Stimulated activated naive B cell treated with anti-CD40 and anti-IgM and Interleukin-4, amounts not matched to agents 10 μg/mL and 1 μg/mL and 100 μg/mL, for 72 hours (primary cell): ENCODE measurements around the gene IFIT5.
A peak's percentile ranks its signal among the peaks of the same experiment; 100 is the strongest.
"Not testable (repeated sequence)": the region's sequence is repeated elsewhere in the genome, so short reads cannot be mapped to it uniquely, and the experiment has no call there.

ENCODE experiments used
- ATAC-seq, 2 donors: fragments of 150-1000 bp; cut with Tn5 transposase; replicated peaks; 2 replicates each; pipeline ENCODE4 v1.10.0; 2021; ENCODE audit warnings: moderate library complexity in 1 of 2
- DNase-seq: peaks from one replicate; pipeline ENCODE4 v3.0.0; 2021
- H3K27ac Mint-ChIP-seq: one replicate; pipeline ENCODE4 v1.8.0; 2022; ENCODE audit warnings: mild to moderate bottlenecking, mixed read lengths
- H3K27me3 Mint-ChIP-seq, 2 donors: one replicate each; pipeline ENCODE4 v1.8.0; 2022; ENCODE audit warnings: mixed read lengths in 2 of 2
- H3K36me3 Mint-ChIP-seq, 2 donors: one replicate each; pipeline ENCODE4 v1.8.0; 2022; ENCODE audit warnings: mixed read lengths in 2 of 2, mild to moderate bottlenecking in 1 of 2
- H3K4me1 Mint-ChIP-seq, 2 donors: one replicate each; pipeline ENCODE4 v1.8.0; 2022; ENCODE audit warnings: mixed read lengths in 2 of 2, mild to moderate bottlenecking in 1 of 2
- H3K4me3 Mint-ChIP-seq, 2 donors: one replicate each; pipeline ENCODE4 v1.8.0; 2022; ENCODE audit warnings: mild to moderate bottlenecking in 2 of 2, mixed read lengths in 2 of 2, moderate library complexity in 1 of 2
- H3K9me3 Mint-ChIP-seq, 2 donors: one replicate each; pipeline ENCODE4 v1.8.0; 2022; ENCODE audit warnings: mixed read lengths in 2 of 2, mild to moderate bottlenecking in 1 of 2

The IFIT5 gene

GRCh38 chr10:89407792-89408191, 6.6 kb upstream of the IFIT5 start:
- H3K4me1 Mint-ChIP-seq, DNase-seq, ATAC-seq, H3K9me3 Mint-ChIP-seq, H3K27me3 Mint-ChIP-seq, H3K27ac Mint-ChIP-seq, H3K4me3 Mint-ChIP-seq: not testable (repeated sequence)
- H3K36me3 Mint-ChIP-seq = peaks cover 1 to 24% of the 10 kb centered on the region in 2 donors

DNA sequence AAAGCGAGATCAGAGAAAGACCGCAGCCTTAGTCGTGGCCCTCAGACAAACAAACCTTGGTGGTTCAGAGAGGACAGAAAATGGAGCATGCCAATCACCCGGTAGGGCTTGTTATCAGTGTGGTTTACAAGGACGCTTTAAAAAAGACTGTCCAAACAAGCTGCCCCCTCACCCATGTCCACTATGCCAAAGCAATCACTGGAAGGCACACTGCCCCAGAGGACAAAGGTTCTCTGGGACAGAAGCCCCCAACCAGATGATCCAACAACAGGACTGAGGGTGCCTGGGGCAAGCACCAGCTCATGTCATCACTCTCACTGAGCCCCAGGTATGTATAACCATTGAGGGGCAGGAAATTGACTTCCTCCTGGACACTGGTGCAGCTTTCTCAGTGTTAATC, 5.1 kb upstream of the IFIT5 start:
- Mint-ChIP-seq H3K36me3 (peaks cover 1 to 24% of the 10 kb centered on the region in 2 donors), H3K4me1 (peaks cover 14% of the 10 kb centered on the region in 2 donors)
- ATAC-seq, H3K4me3 Mint-ChIP-seq, H3K27ac Mint-ChIP-seq, H3K9me3 Mint-ChIP-seq, DNase-seq, H3K27me3 Mint-ChIP-seq: not testable (repeated sequence)

- not testable (repeated sequence) for H3K4me3 Mint-ChIP-seq, DNase-seq, H3K9me3 Mint-ChIP-seq, H3K27ac Mint-ChIP-seq, H3K27me3 Mint-ChIP-seq, ATAC-seq
- Mint-ChIP-seq H3K36me3 (peaks cover 3 to 27% of the 10 kb centered on the region in 2 donors), H3K4me1 (peaks cover 14 to 19% of the 10 kb centered on the region in 2 donors)
These were observed 3.8 kb upstream of the IFIT5 start for GRCh38 chr10:89410551-89410950.

GRCh38 chr10:89411135-89411534, 3.2 kb upstream of the IFIT5 start:
- H3K9me3 Mint-ChIP-seq, DNase-seq, H3K27ac Mint-ChIP-seq, H3K4me3 Mint-ChIP-seq, ATAC-seq, H3K27me3 Mint-ChIP-seq: not testable (repeated sequence)
- Mint-ChIP-seq H3K4me1 (peaks cover 17 to 25% of the 10 kb centered on the region in 2 donors), H3K36me3 (peaks cover 2 to 23% of the 10 kb centered on the region in 2 donors)

- H3K27me3 Mint-ChIP-seq, H3K27ac Mint-ChIP-seq, H3K9me3 Mint-ChIP-seq, ATAC-seq, H3K4me3 Mint-ChIP-seq, DNase-seq: not testable (repeated sequence)
- Mint-ChIP-seq H3K36me3 (peaks cover 4 to 17% of the 10 kb centered on the region in 2 donors), H3K4me1 (peaks cover 23 to 33% of the 10 kb centered on the region in 2 donors)
These were observed 2.1 kb upstream of the IFIT5 start for GRCh38 chr10:89412276-89412675.

- Mint-ChIP-seq H3K27ac (peak overlapping the region; percentile 95), H3K4me3 (peak overlapping the region; percentile 87 to 89), H3K9me3 (peaks cover 0 to 3% of the 10 kb centered on the region in 2 donors), H3K27me3 (no peaks in the 10 kb centered on the region), H3K4me1 (peaks cover 29 to 44% of the 10 kb centered on the region in 2 donors), H3K36me3 (peaks cover 13 to 23% of the 10 kb centered on the region in 2 donors)
- ATAC-seq (no peak), DNase-seq (no peak)
These were observed 913 bp upstream of the IFIT5 start for GRCh38 chr10:89413398-89413912.

DNA sequence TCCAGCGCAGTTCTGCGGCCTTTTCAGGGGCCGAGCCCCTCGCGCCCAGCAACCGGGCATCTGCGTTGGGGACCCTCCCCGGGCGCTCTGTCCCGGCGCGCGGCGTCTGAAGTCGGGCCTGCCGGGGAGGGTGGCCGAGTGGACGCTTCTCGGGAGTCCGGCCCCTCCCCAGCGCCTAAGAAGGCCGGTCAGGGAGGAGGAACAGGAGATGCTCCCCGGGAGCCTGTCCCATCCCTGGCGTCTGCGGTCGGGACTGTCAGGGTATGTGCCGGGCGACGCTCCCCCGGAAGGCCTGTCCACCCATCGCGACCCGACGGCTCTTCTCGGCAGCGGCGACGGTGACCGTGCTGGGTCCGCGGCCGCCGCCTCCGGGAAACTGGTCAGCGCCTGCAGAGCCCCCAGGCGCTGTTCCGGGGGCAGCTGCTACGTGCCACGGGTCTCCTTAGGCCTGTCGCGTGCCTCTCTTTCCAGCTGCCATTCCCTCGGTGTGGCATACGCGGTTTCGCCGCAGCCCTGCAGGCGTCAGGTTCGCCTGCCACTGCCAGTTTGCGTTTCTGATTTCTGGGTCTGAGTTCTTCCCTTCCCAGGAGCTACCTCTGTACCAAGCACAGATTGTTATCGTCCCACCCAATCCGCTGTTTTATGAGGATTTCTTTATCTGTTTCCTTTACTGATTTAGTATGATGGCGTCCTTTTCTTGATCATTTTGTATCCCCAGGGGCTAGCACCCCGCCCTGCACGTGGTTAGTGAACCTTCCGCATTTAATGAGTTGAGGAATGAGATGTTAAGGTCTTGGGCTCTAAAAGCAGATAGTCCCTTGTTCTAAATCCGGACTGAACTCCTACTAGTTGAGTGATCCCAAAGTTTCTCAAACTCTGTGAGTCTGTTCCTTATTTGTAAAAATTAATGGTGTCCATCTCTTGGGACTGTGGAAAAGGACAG, 782 bp downstream of the IFIT5 start:
- Mint-ChIP-seq H3K9me3 (peaks cover 0 to 3% of the 10 kb centered on the region in 2 donors), H3K36me3 (peaks cover 13 to 23% of the 10 kb centered on the region in 2 donors), H3K27me3 (no peaks in the 10 kb centered on the region), H3K27ac (peak overlapping the region; percentile 95), H3K4me3 (peak overlapping the region; percentile 87 to 89), H3K4me1 (peaks cover 29 to 44% of the 10 kb centered on the region in 2 donors)
- DNase-seq (peak; percentile 49), ATAC-seq (peak; percentile 63 to 68)

- peaks cover 13 to 36% of the 10 kb centered on the region in 2 donors for H3K36me3 Mint-ChIP-seq
- no peak for ATAC-seq
- peaks cover 0 to 3% of the 10 kb centered on the region in 2 donors for H3K9me3 Mint-ChIP-seq
- H3K27ac Mint-ChIP-seq = peak overlapping the region; percentile 57
- peaks cover 24 to 37% of the 10 kb centered on the region in 2 donors for H3K4me1 Mint-ChIP-seq
- H3K4me3 Mint-ChIP-seq = peak overlapping the region; percentile 45 to 89
- H3K27me3 Mint-ChIP-seq = no peaks in the 10 kb centered on the region
- no peak for DNase-seq
These were observed 2.1 kb downstream of the IFIT5 start for GRCh38 chr10:89416465-89416864.

- H3K9me3 Mint-ChIP-seq = no peaks in the 10 kb centered on the region
- H3K27ac Mint-ChIP-seq = no peak overlapping the region
- H3K36me3 Mint-ChIP-seq = peaks cover 13 to 32% of the 10 kb centered on the region in 2 donors
- peaks cover 25 to 38% of the 10 kb centered on the region in 2 donors for H3K4me1 Mint-ChIP-seq
- DNase-seq = no peak
- no peak for ATAC-seq
- no peaks in the 10 kb centered on the region for H3K27me3 Mint-ChIP-seq
- H3K4me3 Mint-ChIP-seq = no peak overlapping the region
These were observed 5.2 kb downstream of the IFIT5 start for GRCh38 chr10:89419548-89419947.

- Mint-ChIP-seq H3K9me3 (no peaks in the 10 kb centered on the region), H3K4me1 (peaks cover 23 to 28% of the 10 kb centered on the region in 2 donors), H3K27ac (no peak overlapping the region), H3K27me3 (no peaks in the 10 kb centered on the region), H3K4me3 (no peak overlapping the region), H3K36me3 (peaks cover 11 to 28% of the 10 kb centered on the region in 2 donors)
- DNase-seq (no peak), ATAC-seq (no peak)
These were observed 6.7 kb downstream of the IFIT5 start for GRCh38 chr10:89421018-89421476.

GRCh38 chr10:89425000-89425399, 10.6 kb downstream of the IFIT5 start:
- H3K36me3 Mint-ChIP-seq = peaks cover 0 to 19% of the 10 kb centered on the region in 2 donors
- ATAC-seq (no peak), DNase-seq (no peak)
- H3K4me3 Mint-ChIP-seq = no peak overlapping the region
- H3K9me3 Mint-ChIP-seq = no peaks in the 10 kb centered on the region
- H3K4me1 Mint-ChIP-seq = peaks cover 10 to 12% of the 10 kb centered on the region in 2 donors
- no peak overlapping the region for H3K27ac Mint-ChIP-seq
- H3K27me3 Mint-ChIP-seq = no peaks in the 10 kb centered on the region

GRCh38 chr10:89426230-89426868, 12.0 kb downstream of the IFIT5 start:
- H3K4me3 Mint-ChIP-seq = no peak overlapping the region
- H3K27ac Mint-ChIP-seq = no peak overlapping the region
- peaks cover 0 to 7% of the 10 kb centered on the region in 2 donors for H3K36me3 Mint-ChIP-seq
- H3K27me3 Mint-ChIP-seq = no peaks in the 10 kb centered on the region
- DNase-seq = no peak
- H3K9me3 Mint-ChIP-seq = no peaks in the 10 kb centered on the region
- H3K4me1 Mint-ChIP-seq = peaks cover 9 to 12% of the 10 kb centered on the region in 2 donors
- peak; percentile 68 to 73 for ATAC-seq

GRCh38 chr10:89427629-89428028, 13.3 kb downstream of the IFIT5 start:
- DNase-seq (no peak), ATAC-seq (no peak)
- Mint-ChIP-seq H3K4me3 (no peak overlapping the region), H3K27ac (no peak overlapping the region), H3K4me1 (peaks cover 7 to 12% of the 10 kb centered on the region in 2 donors), H3K36me3 (no peaks in the 10 kb centered on the region), H3K9me3 (no peaks in the 10 kb centered on the region), H3K27me3 (no peaks in the 10 kb centered on the region)

- ATAC-seq (no peak), DNase-seq (no peak)
- Mint-ChIP-seq H3K36me3 (no peaks in the 10 kb centered on the region), H3K9me3 (no peaks in the 10 kb centered on the region), H3K4me1 (peaks cover 0 to 5% of the 10 kb centered on the region in 2 donors), H3K27ac (no peak overlapping the region), H3K4me3 (no peak overlapping the region), H3K27me3 (peaks cover 0 to 5% of the 10 kb centered on the region in 2 donors)
These were observed 14.5 kb downstream of the IFIT5 start for GRCh38 chr10:89428877-89429276.
